K562 (cell line): ENCODE measurements around the gene RNASET2. TPM values are rescaled to one million over a fixed set of nuclear protein-coding genes. Genes with fewer than 3 reads are reported as not detected.
A peak's percentile ranks its signal among the peaks of the same experiment; 100 is the strongest.

Source experiments
- BRF1 ChIP-seq: IDR thresholded peaks from 3 replicates; pipeline ENCODE4 v1.6.1; 2011; ENCODE audit warnings: borderline replicate concordance, mild to moderate bottlenecking; ENCODE audit not compliant: insufficient read length; ENCODE audit errors: extremely low read depth
- DPF2 ChIP-seq: fragments of 450-650 bp; IDR thresholded peaks from 2 replicates; pipeline ENCODE4 v1.6.1; 2016
- E4F1 ChIP-seq: fragments of 250-450 bp; sonication (Bioruptor Pico); IDR thresholded peaks from 2 replicates; pipeline ENCODE4 v1.5.0; 2021; ENCODE audit warnings: mild to moderate bottlenecking, borderline replicate concordance
- EGR1 ChIP-seq: fragments of 450-650 bp; conservative IDR thresholded peaks from 2 replicates; pipeline ENCODE4 v1.6.1; 2017; ENCODE audit warnings: mild to moderate bottlenecking
- GABPA ChIP-seq: fragments of 200-800 bp; sonication (Bioruptor generic); conservative IDR thresholded peaks from 2 replicates; pipeline ENCODE4 v1.6.1; 2016; ENCODE audit warnings: low read depth, missing genetic modification characterization, missing compliant biosample characterization
- GMEB1 ChIP-seq: fragments of 250-450 bp; sonication (Bioruptor Pico); IDR thresholded peaks from 2 replicates; pipeline ENCODE4 v1.4.0; 2020; ENCODE audit warnings: mild to moderate bottlenecking
- KAT8 ChIP-seq: fragments of 450-650 bp; IDR thresholded peaks from 2 replicates; pipeline ENCODE4 v1.6.1; 2016; ENCODE audit warnings: low read depth, mild to moderate bottlenecking
- KDM1A ChIP-seq, 2 experiments: fragments of 450-650 bp; IDR thresholded peaks; 2 replicates each; pipeline ENCODE4 v1.6.1; 2016; ENCODE audit warnings: mild to moderate bottlenecking in 2 of 2
- KLF13 ChIP-seq: fragments of 450-650 bp; IDR thresholded peaks from 2 replicates; pipeline ENCODE4 v1.6.1; 2016; ENCODE audit warnings: missing genetic modification characterization, low read depth, mild to moderate bottlenecking, missing compliant biosample characterization, moderate library complexity, borderline replicate concordance
- MYNN ChIP-seq, 2 experiments: sonication (generic); formaldehyde crosslinking in 1 of 2; IDR thresholded peaks; 2 replicates each; pipeline versions ENCODE4 v1.5.0 to v1.6.1; 2016 to 2020; ENCODE audit warnings: antibody characterized with exemption in 1 of 2, missing genetic modification reagents in 1 of 2
- NFRKB ChIP-seq: fragments of 450-650 bp; IDR thresholded peaks from 2 replicates; pipeline ENCODE4 v1.6.1; 2016; ENCODE audit warnings: low read depth
- PHB ChIP-seq: fragments of 250-450 bp; sonication (Bioruptor Pico); IDR thresholded peaks from 2 replicates; pipeline ENCODE4 v1.5.0; 2021
- RCOR1 ChIP-seq, 2 experiments: IDR thresholded peaks; 2 replicates each; pipeline ENCODE4 v1.6.1; 2012; ENCODE audit warnings: low read depth in 2 of 2, low read length in 2 of 2, borderline replicate concordance in 1 of 2, improper control_type of control experiment in 1 of 2
- SLC30A9 ChIP-seq: fragments of 250-450 bp; sonication (Bioruptor Pico); IDR thresholded peaks from 2 replicates; pipeline ENCODE4 v1.8.0; 2022; ENCODE audit warnings: mild to moderate bottlenecking, moderate library complexity
- U2AF2 ChIP-seq: fragments of 200-400 bp; formaldehyde crosslinking; optimal IDR thresholded peaks from 2 replicates; pipeline ENCODE3; 2017; ENCODE audit warnings: low read depth, mild to moderate bottlenecking, low read length
- USF2 ChIP-seq: sonication (generic); formaldehyde crosslinking; IDR thresholded peaks from 2 replicates; pipeline ENCODE4 v1.5.0; 2020; ENCODE audit warnings: missing genetic modification reagents
- ZBTB1 ChIP-seq: sonication (generic); formaldehyde crosslinking; IDR thresholded peaks from 2 replicates; pipeline ENCODE4 v1.8.1; 2023; ENCODE audit warnings: missing genetic modification reagents, low read depth, mild to moderate bottlenecking, borderline replicate concordance
- ZNF639 ChIP-seq, 2 experiments: fragments of 200-800 bp in 1 of 2; sonication (Bioruptor generic) in 1 of 2; sonication (generic) in 1 of 2; formaldehyde crosslinking in 1 of 2; IDR thresholded peaks in 1 of 2; conservative IDR thresholded peaks in 1 of 2; 2 replicates each; pipeline versions ENCODE4 v1.5.0 to v1.6.1; 2016 to 2020; ENCODE audit warnings: missing compliant biosample characterization in 1 of 2, missing genetic modification characterization in 1 of 2, missing genetic modification reagents in 1 of 2
- ZNF655 ChIP-seq: fragments of 250-450 bp; sonication (Bioruptor Pico); IDR thresholded peaks from 2 replicates; pipeline ENCODE4 v1.5.0; 2021
- polyA plus RNA-seq, 8 experiments: library from polyadenylated mRNA; depleted of rRNA in 4 of 8; stranded (reverse) in 5 of 8; unstranded in 3 of 8; fragments of >200 nt; fragmentation: Nextera tagmentation in 2 of 8; fragmentation: Illumina TruSeq in 1 of 8; extraction: Ambion mirVana in 2 of 8; extraction: Trizol in 1 of 8; gene quantifications; 2 replicates each; pipeline versions ENCODE4 v1.2.1 to v1.2.3, GENCODE V29; 2011 to 2014; ENCODE audit warnings: inconsistent platforms in 1 of 8, missing spikeins in 1 of 8
- total RNA-seq, 7 experiments: library from RNA; depleted of rRNA in 6 of 7; stranded (reverse); fragments of >200 nt in 6 of 7; fragmentation: Illumina TruSeq in 2 of 7; extraction: Trizol in 2 of 7; gene quantifications; 2 replicates each; pipeline versions ENCODE4 v1.2.1 to v1.2.3, GENCODE V29; 2011 to 2021; ENCODE audit warnings: low replicate concordance in 1 of 7

The RNASET2 gene
- total and polyA plus RNA-seq, 9 of the 15 experiments (the other 6 are each of a cell fraction or from before 2014, with no cell fraction given): 7.4 to 141 (median 91.3) TPM

GRCh38 chr6:166958926-166959861 lies 2.8 kb upstream of the RNASET2 start (continued):
- no peak for TF ChIP-seq KLF13 (tag)
- no peak for TF ChIP-seq BRF1
- no peak for TF ChIP-seq KAT8
- no peak for TF ChIP-seq PHB (CRISPR knock-in tag)
- no peak for TF ChIP-seq GMEB1 (CRISPR knock-in tag)
- TF ChIP-seq USF2 (CRISPR knock-in tag): no peak
- no peak for TF ChIP-seq U2AF2
- TF ChIP-seq DPF2: peak; percentile 57; the same call in 1 of the 2 replicates
- TF ChIP-seq GABPA: peak; percentile 86
- no peak for TF ChIP-seq RCOR1 (IDR thresholded peaks at IDR 0.05; ENCODE audit: borderline replicate concordance in 1 of 2, low read depth in 2 of 2, low read length in 2 of 2)
- no peak for TF ChIP-seq E4F1
- TF ChIP-seq ZNF639 (CRISPR knock-in tag; conservative IDR thresholded peaks at IDR 0.05 in 1 of 2, IDR thresholded peaks at IDR 0.05 in 1 of 2): peak in 1 of 2 experiments; percentile 66; a peak in 1 of 4 replicates
- TF ChIP-seq NFRKB: peak; percentile 70
- no peak for TF ChIP-seq SLC30A9
- no peak for TF ChIP-seq MYNN (IDR thresholded peaks at IDR 0.05)
- TF ChIP-seq MYNN (CRISPR knock-in tag; IDR thresholded peaks at IDR 0.05): no peak
- no peak for TF ChIP-seq KDM1A (IDR thresholded peaks at IDR 0.05)
- no peak for TF ChIP-seq ZNF655 (CRISPR knock-in tag)
- TF ChIP-seq EGR1: peak; percentile 38
- TF ChIP-seq ZBTB1 (CRISPR knock-in tag): peak; percentile 36; the same call in 1 of the 2 replicates
